GM12801 (cell line): ENCODE measurements around the gene LCN10.

Source experiments
- TF ChIP-seq, protein P1 (sequence below): IDR thresholded peaks from one replicate; pipeline ENCODE4 v1.5.1; 2011; ENCODE audit warnings: control low read depth; ENCODE audit not compliant: insufficient read length; ENCODE audit errors: extremely low read depth

Gene LCN10

DNA sequence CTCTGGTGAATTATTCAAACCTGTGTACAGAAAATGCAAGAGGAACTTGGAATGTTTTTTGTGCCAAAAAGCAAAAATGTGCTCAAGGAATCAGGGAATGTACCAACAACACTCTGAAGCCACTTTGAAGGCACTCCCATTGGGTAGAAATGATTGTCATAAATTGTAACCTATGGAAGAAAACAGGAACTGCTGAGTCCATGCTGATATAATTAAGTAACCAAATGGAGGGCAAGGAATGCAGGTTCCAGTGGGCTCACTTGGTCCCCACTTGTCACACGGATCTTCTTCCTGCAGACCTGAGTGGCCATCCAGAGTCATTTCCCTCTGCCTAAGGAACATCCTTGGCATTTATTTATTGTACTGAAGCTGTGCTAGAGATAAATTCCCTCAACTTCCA is 8.5 kb upstream of the LCN10 start:
- TF ChIP-seq, protein P1, sequence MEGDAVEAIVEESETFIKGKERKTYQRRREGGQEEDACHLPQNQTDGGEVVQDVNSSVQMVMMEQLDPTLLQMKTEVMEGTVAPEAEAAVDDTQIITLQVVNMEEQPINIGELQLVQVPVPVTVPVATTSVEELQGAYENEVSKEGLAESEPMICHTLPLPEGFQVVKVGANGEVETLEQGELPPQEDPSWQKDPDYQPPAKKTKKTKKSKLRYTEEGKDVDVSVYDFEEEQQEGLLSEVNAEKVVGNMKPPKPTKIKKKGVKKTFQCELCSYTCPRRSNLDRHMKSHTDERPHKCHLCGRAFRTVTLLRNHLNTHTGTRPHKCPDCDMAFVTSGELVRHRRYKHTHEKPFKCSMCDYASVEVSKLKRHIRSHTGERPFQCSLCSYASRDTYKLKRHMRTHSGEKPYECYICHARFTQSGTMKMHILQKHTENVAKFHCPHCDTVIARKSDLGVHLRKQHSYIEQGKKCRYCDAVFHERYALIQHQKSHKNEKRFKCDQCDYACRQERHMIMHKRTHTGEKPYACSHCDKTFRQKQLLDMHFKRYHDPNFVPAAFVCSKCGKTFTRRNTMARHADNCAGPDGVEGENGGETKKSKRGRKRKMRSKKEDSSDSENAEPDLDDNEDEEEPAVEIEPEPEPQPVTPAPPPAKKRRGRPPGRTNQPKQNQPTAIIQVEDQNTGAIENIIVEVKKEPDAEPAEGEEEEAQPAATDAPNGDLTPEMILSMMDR, result no peak

DNA sequence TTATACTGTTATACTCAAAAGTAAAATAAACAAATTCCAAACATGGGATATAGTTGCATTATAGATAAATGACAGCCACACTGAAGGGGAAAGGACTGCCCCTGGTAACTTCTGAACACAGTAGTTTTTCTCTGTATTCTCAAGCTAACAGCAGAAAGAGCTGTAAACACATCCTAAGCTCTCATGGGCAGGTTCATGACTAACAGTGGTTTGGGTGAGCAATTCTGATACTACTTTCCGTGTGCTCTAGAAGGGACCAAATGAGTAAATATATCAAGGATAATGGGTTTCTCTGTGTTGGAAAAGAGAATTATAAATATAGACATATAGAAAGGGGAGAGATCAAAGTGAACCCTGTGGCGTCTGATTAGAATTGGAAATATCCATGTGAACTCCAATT is 7.8 kb upstream of the LCN10 start:
- TF ChIP-seq, protein P1, result no peak

GRCh38 chr9:136748666-136749611 is 6.2 kb upstream of the LCN10 start:
- TF ChIP-seq, protein P1, result no peak

DNA sequence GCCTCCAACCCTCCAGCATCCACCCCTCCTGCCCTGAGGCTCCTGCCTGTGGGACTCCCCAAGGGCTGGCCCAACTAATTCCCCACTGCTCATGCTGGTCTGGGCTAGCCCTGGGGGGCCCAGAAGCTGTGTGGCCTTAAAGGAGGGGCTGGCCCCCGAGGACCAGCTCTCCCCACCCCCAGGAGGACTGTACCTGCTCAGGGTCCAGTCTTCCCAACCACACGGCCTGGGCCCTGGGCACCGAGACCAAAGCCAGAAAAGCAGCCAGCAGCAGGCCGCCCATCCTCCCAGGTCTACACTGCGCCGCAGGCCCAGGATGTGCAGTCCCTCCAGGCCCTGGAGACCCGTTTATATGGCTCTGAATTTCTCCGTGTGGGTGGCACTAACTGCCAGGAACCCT is 5.5 kb upstream of the LCN10 start, which contains the start of gene LCN6:
LCN6 (minus strand) TSS at position 325 of the 400 bp plus-strand sequence; CDS start at position 283, 42 bp downstream.
- TF ChIP-seq, protein P1, result no peak

- TF ChIP-seq, protein P1, result no peak
These were observed 4.7 kb upstream of the LCN10 start for GRCh38 chr9:136747161-136748060.

- TF ChIP-seq, protein P1, result no peak
These were observed 3.9 kb upstream of the LCN10 start for GRCh38 chr9:136746621-136747020.

DNA sequence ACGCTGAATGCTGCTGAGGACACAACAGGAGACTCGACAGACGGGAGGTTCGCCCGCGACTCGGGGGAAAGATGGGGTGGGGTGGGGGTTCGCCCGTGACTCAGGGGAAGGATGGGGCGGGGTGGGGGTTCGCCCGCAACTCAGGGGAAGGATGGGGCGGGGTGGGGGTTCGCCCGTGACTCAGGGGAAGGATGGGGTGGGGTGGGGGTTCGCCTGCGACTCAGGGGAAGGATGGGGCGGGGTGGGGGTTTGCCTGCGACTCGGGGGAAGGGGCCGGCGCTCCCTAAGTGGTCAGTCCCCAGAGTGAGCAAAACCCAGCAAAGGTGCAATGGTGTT is 3.4 kb upstream of the LCN10 start:
- TF ChIP-seq, protein P1, result no peak
